ENCODE results near the gene ERCC1. TPM values are rescaled to one million over a fixed set of nuclear protein-coding genes. Genes with fewer than 3 reads are reported as not detected.
A peak's percentile ranks its signal among the peaks of the same experiment; 100 is the strongest.

Gene ERCC1
- total RNA-seq, 1 experiment from 2014 or later = 43.7 TPM

GRCh38 chr19:45428384-45429231, 4.9 kb upstream of the ERCC1 start:
- TF ChIP-seq PRDM15 (CRISPR knock-in tag; IDR thresholded peaks at IDR 0.05) (peak; percentile 48; the same call in 1 of the 2 replicates), CDX4 (CRISPR knock-in tag; IDR thresholded peaks at IDR 0.05; ENCODE audit: borderline replicate concordance) (no peak), MAX (CRISPR knock-in tag; IDR thresholded peaks at IDR 0.05) (0 out of 2 replicates have a peak, but pooled peaks have one; percentile 7), HMGXB4 (CRISPR knock-in tag; IDR thresholded peaks at IDR 0.05) (peak; percentile 92), CTCF (IDR thresholded peaks at IDR 0.05) (peak; percentile 33; the same call in 1 of the 2 replicates), GTF2I (CRISPR knock-in tag; conservative IDR thresholded peaks at IDR 0.05) (peak; percentile 99), ZSCAN18 (CRISPR knock-in tag; IDR thresholded peaks at IDR 0.05) (0 out of 2 replicates have a peak, but pooled peaks have one; percentile 14), JUN (CRISPR knock-in tag; IDR thresholded peaks at IDR 0.05) (no peak)
- Mint-ChIP-seq H3K4me1 (peaks cover 9% of the 10 kb centered on the region), H3K36me3 (no peaks in the 10 kb centered on the region), H3K4me3 (peak overlapping the region; percentile 90), H3K27ac (peak overlapping the region; percentile 94), H3K9me3 (no peaks in the 10 kb centered on the region), H3K27me3 (ENCODE audit: low read depth) (no peaks in the 10 kb centered on the region)
- CTCF ChIA-PET = interaction anchor here (0.6 to 4.6 kb wide), 27 partner anchors 8 to 463 kb away, joined by 3 to 80 read pairs (median 4); partner anchors contain the start of genes FOSB, PPM1N and QPCTL
- POLR2A ChIA-PET = interaction anchor here (0.6 to 1.2 kb wide), 7 partner anchors 11 to 635 kb away, joined by 3 to 15 read pairs (median 5); no protein-coding TSS in a partner anchor
- peak; percentile 78 for DNase-seq (ENCODE audit: low spot score)
- peak; percentile 7 for ATAC-seq

- Mint-ChIP-seq H3K4me3 (peak overlapping the region; percentile 93), H3K36me3 (peaks cover 3% of the 10 kb centered on the region; the same call in 1 of the 2 replicates), H3K4me1 (peaks cover 21% of the 10 kb centered on the region), H3K27me3 (ENCODE audit: low read depth) (no peaks in the 10 kb centered on the region), H3K9me3 (no peaks in the 10 kb centered on the region), H3K27ac (peak overlapping the region; percentile 99)
- CTCF ChIA-PET = interaction anchor here (0.7 to 3.0 kb wide), 8 partner anchors 15 to 346 kb away, joined by 3 to 30 read pairs (median 5); no protein-coding TSS in a partner anchor
- TF ChIP-seq AFF4 (CRISPR knock-in tag; IDR thresholded peaks at IDR 0.05; ENCODE audit: borderline replicate concordance) (no peak), ZNF263 (CRISPR knock-in tag; IDR thresholded peaks at IDR 0.05; ENCODE audit: low read depth) (no peak), ZNF671 (CRISPR knock-in tag; IDR thresholded peaks at IDR 0.05) (no peak), NFE2L1 (CRISPR knock-in tag; IDR thresholded peaks at IDR 0.05) (no peak), E2F1 (CRISPR knock-in tag; IDR thresholded peaks at IDR 0.05) (no peak), ETV6 (CRISPR knock-in tag; IDR thresholded peaks at IDR 0.05) (peak; percentile 52; the same call in 1 of the 2 replicates)
- ATAC-seq = peak; percentile 17
- peak; percentile 60 for DNase-seq (ENCODE audit: low spot score)
- POLR2A ChIA-PET = interaction anchor here (0.6 to 1.0 kb wide), 5 partner anchors 15 to 253 kb away, joined by 3 to 5 read pairs (median 4); no protein-coding TSS in a partner anchor
Measured at GRCh38 chr19:45424191-45425058, 708 bp upstream of the ERCC1 start.

Measured in WTC11 (cell line).